Nephron progenitor cell (in vitro differentiated cells): ENCODE results near the gene HMGN5.

Experiments
- DNase-seq: peaks from one replicate; pipeline ENCODE4 v3.0.0; 2021
- H3K27ac Mint-ChIP-seq: 2 replicates; pipeline ENCODE4 v1.8.0; 2021; ENCODE audit warnings: mild to moderate bottlenecking, moderate library complexity, mixed read lengths
- H3K27me3 Mint-ChIP-seq: 2 replicates; pipeline ENCODE4 v1.8.0; 2021; ENCODE audit warnings: mild to moderate bottlenecking, low read depth, mixed read lengths; ENCODE audit not compliant: poor library complexity
- H3K36me3 Mint-ChIP-seq: 2 replicates; pipeline ENCODE4 v1.8.0; 2021; ENCODE audit warnings: low read depth, mixed read lengths
- H3K4me1 Mint-ChIP-seq: 2 replicates; pipeline ENCODE4 v1.8.0; 2021; ENCODE audit warnings: mixed read lengths
- H3K4me3 Mint-ChIP-seq: 2 replicates; pipeline ENCODE4 v1.8.0; 2021; ENCODE audit warnings: mild to moderate bottlenecking, moderate library complexity, mixed read lengths
- H3K9me3 Mint-ChIP-seq: 2 replicates; pipeline ENCODE4 v1.8.0; 2021; ENCODE audit warnings: mild to moderate bottlenecking, moderate library complexity, mixed read lengths
- CTCF ChIP-seq: fragments of 200-600 bp; sonication (generic); IDR thresholded peaks from 2 replicates; pipeline ENCODE4 v1.5.0; 2021; ENCODE audit warnings: antibody characterized with exemption

The HMGN5 gene

GRCh38 chrX:81232218-81232617 is 30.5 kb upstream of the HMGN5 start:
- no peak for DNase-seq
- H3K4me1 Mint-ChIP-seq, result no peaks in the 10 kb centered on the region
- no peak overlapping the region for H3K4me3 Mint-ChIP-seq
- H3K27ac Mint-ChIP-seq, result no peak overlapping the region
- H3K36me3 Mint-ChIP-seq, result peaks cover 11% of the 10 kb centered on the region
- no peak for TF ChIP-seq CTCF
- no peaks in the 10 kb centered on the region for H3K27me3 Mint-ChIP-seq
- H3K9me3 Mint-ChIP-seq, result peaks cover 25% of the 10 kb centered on the region

- H3K4me1 Mint-ChIP-seq, result no peaks in the 10 kb centered on the region
- no peak overlapping the region for H3K4me3 Mint-ChIP-seq
- H3K27me3 Mint-ChIP-seq, result no peaks in the 10 kb centered on the region
- H3K27ac Mint-ChIP-seq, result no peak overlapping the region
- TF ChIP-seq CTCF, result no peak
- no peak for DNase-seq
- peaks cover 22% of the 10 kb centered on the region for H3K9me3 Mint-ChIP-seq
- peaks cover 5% of the 10 kb centered on the region for H3K36me3 Mint-ChIP-seq
Measured at GRCh38 chrX:81231476-81231875, 29.8 kb upstream of the HMGN5 start.

- H3K9me3 Mint-ChIP-seq, result peaks cover 18% of the 10 kb centered on the region
- H3K27ac Mint-ChIP-seq, result no peak overlapping the region
- no peaks in the 10 kb centered on the region for H3K27me3 Mint-ChIP-seq
- H3K4me3 Mint-ChIP-seq, result no peak overlapping the region
- peaks cover 13% of the 10 kb centered on the region for H3K36me3 Mint-ChIP-seq
- TF ChIP-seq CTCF, result no peak
- no peak for DNase-seq
- no peaks in the 10 kb centered on the region for H3K4me1 Mint-ChIP-seq
Measured at GRCh38 chrX:81229901-81230300, 28.2 kb upstream of the HMGN5 start.

GRCh38 chrX:81229229-81229628 is 27.5 kb upstream of the HMGN5 start:
- no peak for DNase-seq
- no peaks in the 10 kb centered on the region for H3K27me3 Mint-ChIP-seq
- peaks cover 20% of the 10 kb centered on the region for H3K9me3 Mint-ChIP-seq
- no peak overlapping the region for H3K4me3 Mint-ChIP-seq
- peaks cover 17% of the 10 kb centered on the region for H3K36me3 Mint-ChIP-seq
- no peaks in the 10 kb centered on the region for H3K4me1 Mint-ChIP-seq
- H3K27ac Mint-ChIP-seq, result no peak overlapping the region
- no peak for TF ChIP-seq CTCF

- no peak overlapping the region for H3K27ac Mint-ChIP-seq
- H3K36me3 Mint-ChIP-seq, result peaks cover 38% of the 10 kb centered on the region
- H3K27me3 Mint-ChIP-seq, result no peaks in the 10 kb centered on the region
- TF ChIP-seq CTCF, result no peak
- H3K4me1 Mint-ChIP-seq, result no peaks in the 10 kb centered on the region
- no peak for DNase-seq
- H3K9me3 Mint-ChIP-seq, result peaks cover 44% of the 10 kb centered on the region
- no peak overlapping the region for H3K4me3 Mint-ChIP-seq
Measured at GRCh38 chrX:81215685-81216084, 14.0 kb upstream of the HMGN5 start.

- Mint-ChIP-seq H3K4me1 (peaks cover 12% of the 10 kb centered on the region), H3K9me3 (peaks cover 44% of the 10 kb centered on the region), H3K36me3 (peaks cover 56% of the 10 kb centered on the region), H3K27ac (no peak overlapping the region), H3K27me3 (no peaks in the 10 kb centered on the region), H3K4me3 (no peak overlapping the region)
- DNase-seq, result no peak
- TF ChIP-seq CTCF, result no peak
Measured at GRCh38 chrX:81208916-81209315, 7.2 kb upstream of the HMGN5 start.
